NCI-H446 treated with DMSO at 0.1 percent for 48 hours (cell line): Measurements from ENCODE around the gene ZNF701.
"Not testable (repeated sequence)": the region's sequence is repeated elsewhere in the genome, so short reads cannot be mapped to it uniquely, and the experiment has no call there.

Experiments used
- DNase-seq: peaks from one replicate; lab custom pipeline; 2025; lab: John Stamatoyannopoulos, UW

Gene ZNF701

DNA sequence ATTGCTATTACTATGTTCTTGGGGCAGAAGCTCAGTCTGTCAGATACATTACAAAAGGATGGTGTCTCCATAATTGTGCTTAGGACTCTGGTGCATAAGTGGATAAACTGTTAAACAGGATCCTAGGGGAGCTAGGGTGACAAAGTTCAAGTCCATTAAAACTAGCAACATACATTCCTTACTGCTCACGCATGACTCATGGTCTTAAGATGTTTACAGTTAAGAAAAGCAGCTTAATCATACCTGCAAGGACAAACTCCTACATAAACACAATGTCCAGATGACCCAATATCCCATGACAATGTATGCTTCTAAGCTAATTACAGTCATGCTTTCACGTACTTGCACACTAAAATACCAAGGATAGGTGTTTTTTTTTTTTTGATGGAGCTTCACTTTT lies 3.5 kb upstream of the ZNF701 start:
- DNase-seq = no peak

DNA sequence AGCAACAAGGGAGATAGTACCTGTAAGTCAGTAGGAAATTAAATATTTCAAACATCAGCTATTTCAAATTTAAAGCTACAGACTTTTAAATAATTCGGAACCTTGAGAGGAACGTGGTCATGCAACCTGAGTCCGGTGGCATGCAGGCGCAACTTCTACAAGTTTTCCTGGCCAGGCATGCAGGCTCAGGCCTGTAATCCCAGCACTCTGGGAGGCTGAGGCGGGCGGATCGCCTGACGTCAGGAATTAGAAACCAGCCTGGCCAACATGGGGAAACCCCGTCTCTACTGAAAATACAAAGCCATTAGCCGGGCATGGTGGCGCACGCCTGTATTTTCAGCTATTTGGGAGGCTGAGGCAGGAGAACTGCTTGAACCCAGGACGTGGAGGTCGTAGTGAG lies 2.2 kb upstream of the ZNF701 start:
- DNase-seq = no peak

DNA sequence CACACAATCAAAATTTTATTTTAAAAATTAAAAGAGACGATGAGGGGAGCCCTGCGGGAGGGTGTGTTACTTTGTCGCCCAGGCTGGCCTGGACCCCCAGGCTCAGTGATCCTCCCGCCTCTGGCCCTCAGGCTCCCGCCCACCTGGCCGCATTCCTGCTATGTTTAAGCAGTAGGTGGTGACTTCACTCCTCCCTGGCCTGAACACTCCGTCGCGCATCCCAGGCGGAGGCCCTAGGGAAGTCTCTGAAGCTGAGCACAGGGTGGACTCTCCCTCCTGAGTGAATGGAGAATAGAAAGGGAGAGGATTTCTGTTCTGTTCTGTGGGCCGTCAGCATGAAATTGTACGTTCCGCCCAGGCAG lies 468 bp upstream of the ZNF701 start:
- not testable (repeated sequence) for DNase-seq

DNA sequence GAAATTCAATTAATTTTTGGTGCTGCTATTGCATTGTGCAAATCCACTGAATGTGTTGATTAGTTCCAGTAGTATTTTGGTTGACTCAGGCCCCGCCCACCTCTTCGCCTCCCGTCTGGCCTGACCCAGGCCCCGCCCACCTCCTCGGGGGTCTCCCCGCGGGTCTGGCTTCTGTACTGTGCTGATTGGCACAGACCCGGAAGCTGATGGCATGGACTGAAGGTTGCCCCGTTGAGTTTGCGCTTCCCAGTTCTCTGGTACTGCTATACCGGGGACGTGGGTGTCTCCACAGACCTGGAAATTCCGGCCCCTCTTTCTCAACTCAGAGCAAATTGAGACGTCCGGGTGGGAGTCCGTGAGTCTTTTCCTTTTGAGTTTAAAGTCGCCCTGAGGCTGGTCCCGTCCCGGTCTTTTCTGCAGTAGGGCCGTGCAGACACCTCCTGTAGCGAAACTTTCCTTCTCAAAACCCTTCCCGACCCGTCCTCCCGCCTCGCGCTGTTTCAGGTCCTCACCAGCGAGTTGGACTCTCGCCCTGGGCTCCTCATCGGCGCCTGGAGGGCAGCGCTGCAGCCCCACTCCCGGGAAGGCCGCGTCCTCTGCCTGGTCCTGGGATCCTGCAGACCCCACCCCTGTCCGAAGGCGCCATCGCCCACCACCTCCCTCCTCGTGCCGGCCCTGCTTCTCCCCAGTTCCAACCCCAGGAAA lies 14.8 kb downstream of the ZNF701 start:
- DNase-seq = no peak

DNA sequence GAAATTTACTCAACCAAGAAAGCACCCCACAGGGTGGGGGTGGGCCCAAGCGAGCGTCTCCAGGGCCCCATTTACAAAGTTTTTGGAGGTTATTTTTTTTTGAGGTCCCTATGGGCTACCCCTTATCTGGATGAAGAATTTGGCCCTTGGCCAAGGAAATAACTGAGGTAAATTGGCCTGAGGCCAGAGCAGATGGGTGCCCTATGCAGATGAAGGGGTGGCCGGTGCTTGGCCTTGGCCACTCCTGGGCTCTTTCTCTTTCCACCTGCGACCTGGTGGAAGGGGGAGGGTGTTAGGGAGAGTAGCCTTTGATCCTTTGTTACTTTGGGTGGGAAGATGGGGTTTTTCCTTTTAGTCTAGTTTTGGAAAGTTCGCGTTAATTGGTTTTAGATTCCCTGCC lies 15.5 kb downstream of the ZNF701 start:
- no peak for DNase-seq

DNA sequence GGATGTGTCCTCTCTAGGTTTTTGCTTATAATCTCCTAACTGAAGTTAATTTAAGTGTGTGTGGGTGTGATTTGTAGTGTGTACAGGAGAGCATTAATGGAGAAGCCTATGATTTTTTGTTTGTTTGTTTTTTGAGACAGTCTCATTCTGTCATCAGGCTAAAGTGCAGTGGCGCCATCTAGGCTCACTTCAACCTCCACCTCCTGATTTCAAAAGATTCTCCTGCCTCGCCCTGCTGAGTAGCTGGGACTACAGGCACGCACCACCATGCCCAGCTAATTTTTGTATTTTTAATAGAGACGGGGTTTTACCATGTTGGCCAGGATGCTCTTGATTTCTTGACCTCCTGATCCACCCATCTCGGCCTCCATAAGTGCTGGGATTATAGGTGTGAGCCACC lies 20.6 kb downstream of the ZNF701 start:
- no peak for DNase-seq

DNA sequence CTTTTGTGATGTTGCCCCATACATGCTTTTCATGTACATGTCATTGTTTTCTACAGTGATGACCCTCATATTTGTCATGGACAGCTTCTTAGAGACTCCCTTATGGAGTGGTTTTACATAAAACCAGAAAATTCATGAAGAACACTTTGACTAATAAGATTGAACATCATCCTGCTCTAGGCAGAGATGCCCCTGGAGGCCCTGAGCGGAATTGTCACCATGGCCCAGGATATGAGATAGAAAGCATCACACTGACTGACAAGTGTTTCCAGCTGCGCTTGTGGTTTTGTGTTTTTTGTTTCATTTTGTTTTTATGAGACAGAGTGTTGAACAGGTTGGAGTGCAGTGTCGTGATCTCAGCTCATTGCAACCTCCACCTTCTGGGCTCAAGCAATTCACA lies 22.2 kb downstream of the ZNF701 start:
- DNase-seq = no peak

DNA sequence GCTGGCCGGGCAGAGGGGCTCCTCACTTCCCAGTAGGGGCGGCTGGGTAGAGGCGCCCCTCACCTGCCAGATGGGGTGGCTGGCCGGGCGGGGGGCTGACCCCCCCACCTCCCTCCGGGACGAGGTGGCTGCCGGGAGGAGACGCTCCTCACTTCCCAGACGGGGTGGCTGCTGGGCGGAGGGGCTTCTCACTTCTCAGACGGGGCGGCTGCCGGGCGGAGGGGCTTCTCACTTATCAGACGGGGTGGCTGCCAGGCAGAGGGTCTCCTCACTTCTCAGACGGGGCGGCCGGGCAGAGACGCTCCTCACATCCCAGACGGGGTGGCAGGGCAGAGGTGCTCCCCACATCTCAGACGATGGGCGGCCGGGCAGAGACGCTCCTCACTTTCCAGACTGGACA lies 23.4 kb downstream of the ZNF701 start:
- not testable (repeated sequence) for DNase-seq

DNA sequence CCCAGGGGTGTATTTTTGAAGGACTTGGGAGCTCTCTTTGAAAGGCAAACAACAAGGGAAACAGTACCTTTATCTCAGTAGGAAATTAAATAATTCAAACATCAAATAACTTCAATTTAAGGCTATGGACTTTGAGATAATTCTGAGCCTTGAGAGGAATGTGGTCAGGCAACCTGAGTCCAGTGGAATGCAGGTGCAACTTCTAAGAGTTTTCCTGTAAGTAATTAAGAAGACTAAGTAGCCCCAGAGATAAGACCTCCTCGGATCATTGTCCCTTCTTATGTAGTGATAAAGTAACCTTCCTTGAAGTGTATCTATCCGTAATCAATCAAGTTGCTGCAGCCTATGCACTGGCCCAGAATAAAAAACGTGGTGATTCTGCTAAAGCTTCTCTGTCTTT lies 29.2 kb downstream of the ZNF701 start:
- no peak for DNase-seq

DNA sequence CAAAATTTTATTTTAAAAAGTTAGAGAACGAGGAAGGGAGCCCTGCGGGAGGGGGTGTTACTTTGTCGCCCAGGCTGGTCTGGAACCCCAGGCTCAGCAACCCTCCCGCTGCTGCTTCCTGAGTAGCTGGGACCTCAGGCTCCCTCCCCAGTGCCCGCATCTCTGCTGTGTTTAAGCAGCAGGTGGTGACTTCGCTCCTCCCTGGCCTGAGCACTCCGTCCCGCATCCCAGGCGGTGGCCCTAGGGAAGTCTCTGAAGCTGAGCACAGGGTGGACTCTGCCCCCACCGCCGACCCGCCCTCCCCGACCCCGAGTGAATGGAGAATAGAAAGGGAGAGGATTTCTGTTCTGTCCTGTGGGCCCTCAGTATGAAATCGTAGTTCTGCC lies 30.5 kb downstream of the ZNF701 start:
- DNase-seq = no peak

DNA sequence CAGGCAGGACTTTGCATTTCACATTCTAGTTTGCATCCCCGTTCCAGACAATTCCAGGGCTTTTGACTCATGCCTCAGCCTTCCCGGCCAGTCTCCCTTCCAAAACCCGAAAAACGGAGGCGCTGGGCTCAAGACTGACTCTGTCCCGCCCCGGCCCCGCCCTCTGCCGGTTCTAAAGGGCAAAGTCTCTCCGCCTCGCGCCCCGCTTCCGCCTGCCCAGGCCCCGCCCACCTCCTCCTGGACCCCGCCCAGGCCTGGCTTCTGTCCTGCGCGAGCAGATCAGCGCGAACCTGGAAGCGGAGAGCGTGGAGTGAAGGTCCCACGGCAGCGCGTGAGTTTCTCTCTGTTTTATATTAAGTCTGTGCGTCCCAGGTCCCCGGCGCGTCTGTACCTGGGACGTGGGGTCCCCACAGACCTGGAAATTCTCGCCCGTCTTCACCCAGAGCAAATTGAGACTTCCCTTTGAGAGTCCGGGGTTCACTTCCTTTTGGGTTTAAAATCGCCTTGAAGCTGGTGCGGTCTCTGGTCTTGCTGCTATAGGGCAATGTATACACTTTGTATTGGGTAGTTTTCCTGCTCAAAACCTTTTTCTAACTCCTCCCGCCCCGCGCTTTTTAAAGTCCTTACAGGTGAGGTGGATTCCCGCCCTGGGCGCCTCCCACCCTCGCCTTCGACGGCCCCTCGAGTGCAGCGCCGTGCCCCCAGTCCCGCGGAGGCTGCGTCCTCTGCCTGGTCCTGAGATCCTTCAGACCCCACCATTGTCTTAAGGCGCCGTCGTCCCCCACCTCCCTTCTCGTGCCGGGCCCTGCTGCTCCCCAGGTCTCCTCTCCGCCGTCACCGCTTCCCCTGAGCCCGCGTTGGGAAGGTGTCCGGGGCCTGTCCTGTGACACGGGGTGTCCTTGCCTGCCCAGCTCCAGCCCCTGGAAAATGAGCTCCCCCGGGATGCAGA lies 31.2 kb downstream of the ZNF701 start:
- no peak for DNase-seq

DNA sequence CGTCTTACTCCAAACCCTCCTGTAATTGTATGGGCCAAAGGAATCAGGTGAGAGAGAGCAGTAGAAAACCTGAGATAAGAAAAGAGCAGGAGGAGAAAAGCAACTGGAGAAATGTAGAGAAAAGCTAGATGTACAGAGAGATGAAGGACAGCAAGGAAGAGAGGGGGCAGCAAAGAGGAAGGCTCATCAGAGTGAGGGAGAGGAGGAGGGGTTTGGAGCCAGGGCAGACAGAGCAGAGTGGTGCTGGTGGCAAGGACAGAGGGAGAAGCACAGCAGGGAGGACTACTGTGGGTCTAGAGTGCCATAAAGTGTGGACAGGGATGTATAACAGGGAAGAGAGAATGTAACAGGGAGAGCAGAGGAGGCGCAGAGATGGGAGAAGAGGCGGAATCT lies 31.9 kb downstream of the ZNF701 start:
- not testable (repeated sequence) for DNase-seq

DNA sequence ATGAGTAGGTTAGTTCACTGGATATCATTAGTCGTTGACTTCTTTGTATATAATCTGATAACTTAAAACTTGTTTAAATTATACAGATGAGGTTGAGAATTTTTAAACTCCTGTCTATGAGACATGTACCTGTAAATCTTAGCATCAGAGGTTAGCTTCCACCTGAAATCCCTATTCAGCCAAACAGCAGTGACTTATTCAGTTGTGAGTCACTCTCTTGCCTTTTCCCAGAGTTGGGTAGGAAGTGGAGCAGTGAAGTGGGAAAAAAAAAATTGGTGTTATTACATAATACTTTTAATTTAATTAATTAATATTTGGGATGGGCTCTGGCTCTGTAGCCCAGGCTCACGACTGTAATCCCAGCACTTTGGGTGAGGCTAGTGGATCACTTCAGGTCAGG lies 32.9 kb downstream of the ZNF701 start:
- DNase-seq = no peak

DNA sequence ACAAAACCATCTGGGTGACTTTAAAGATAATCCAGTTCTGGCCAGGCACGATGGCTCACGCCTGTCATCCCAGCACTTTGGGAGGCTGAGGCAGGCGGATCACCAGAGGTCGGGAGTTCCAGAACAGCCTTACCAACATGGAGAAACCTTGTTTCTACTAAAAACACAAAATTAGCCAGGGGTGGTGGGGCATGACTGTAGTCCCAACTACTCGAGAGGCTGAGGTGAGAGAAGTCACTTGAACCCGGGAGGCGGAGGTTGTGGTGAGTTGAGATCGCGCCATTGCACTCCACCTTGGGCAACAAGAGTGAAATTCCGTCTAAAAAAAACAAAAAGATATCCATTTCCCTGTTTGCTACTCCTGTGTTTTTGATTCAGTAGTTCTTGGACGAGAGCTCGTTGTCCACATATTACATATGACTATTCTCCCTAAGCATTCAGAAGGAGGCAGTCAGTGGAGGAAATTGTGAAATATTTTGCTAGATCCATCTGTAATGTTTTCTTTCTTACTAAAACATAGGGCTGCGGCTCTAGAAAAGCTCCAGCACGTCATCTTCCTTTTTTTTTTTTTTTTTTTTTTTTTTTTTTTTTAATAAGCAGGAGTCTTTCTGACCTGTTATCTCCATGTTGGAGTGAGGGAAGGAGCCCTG lies 33.6 kb downstream of the ZNF701 start:
- DNase-seq = no peak

DNA sequence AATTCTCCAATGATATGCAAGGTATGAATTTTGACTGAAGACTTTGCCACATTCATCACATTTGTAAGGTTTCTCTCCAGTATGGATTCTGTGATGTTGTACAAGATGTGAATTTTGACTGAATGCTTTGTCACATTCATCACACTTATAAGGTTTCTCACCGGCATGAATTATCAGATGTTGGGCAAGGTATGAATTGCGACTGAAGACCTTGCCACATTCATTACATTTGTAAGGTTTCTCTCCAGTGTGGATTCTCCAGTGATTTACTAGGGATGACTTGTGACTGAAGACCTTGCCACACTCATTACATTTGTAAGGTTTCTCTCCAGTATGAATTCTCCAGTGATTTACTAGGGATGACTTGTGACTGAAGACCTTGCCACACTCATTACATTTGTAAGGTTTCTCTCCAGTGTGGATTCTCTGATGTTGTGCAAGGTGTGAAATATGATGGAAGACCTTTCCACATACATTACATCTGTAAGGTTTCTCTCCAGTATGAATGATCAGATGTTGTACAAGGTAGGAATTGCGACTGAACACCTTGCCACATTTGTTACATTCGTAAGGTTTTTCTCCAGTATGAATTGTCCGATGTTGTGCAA lies 43.3 kb downstream of the ZNF701 start:
- DNase-seq = no peak

DNA sequence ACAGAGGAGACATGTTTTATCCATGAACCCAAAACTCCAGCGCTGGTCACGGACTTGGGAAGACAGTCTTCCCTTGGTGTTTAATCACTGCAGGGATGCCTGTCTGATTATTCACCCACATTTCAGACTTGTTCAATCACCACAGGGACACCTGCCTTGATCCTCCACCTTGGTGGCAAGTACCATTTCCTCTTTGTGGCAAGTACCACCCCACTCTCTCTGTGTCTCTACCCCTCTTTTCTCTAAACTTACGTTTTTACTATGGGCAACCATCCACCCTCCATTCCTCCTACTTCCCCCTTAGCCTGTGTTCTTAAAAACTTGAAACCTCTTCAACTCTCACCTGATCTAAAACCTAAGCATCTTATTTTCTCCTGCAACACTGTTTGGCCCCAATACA lies 51.3 kb downstream of the ZNF701 start:
- no peak for DNase-seq

DNA sequence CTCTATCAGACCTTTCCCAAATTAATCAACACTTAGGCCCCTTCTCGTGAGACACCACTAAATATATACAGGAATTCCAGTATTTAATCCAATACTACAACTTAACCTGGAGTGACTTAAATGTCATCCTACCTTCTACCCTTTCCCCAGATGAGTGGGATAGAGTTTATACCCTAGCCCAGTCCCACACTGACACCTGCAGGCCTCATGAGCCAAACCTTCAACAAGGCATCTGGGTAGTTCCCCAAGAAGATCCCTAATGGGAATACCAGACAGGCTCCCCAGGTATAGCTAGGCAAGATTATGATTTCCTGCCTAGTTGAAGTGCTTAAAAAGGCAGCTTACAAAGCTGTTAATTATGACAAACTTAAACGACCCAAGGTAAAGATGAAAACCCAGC lies 52.2 kb downstream of the ZNF701 start:
- no peak for DNase-seq

DNA sequence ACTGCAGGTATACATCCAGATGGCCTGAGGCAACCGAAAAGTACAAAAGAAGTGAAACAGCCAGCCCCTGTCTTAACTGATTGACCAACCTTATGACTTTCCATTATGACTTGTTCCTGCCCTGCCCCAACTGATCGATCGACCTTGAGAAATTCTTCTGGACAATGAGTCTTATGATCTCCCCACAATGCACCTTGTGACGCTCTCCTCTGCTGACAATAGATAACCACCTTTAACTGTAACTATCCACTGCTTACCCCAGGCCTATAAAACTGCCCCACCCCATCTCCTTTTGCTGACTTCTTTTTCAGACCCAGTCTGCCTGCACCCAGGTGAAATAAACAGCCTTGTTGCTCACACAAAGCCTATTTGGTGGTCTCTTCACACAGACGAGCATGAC lies 56.8 kb downstream of the ZNF701 start:
- DNase-seq = no peak

DNA sequence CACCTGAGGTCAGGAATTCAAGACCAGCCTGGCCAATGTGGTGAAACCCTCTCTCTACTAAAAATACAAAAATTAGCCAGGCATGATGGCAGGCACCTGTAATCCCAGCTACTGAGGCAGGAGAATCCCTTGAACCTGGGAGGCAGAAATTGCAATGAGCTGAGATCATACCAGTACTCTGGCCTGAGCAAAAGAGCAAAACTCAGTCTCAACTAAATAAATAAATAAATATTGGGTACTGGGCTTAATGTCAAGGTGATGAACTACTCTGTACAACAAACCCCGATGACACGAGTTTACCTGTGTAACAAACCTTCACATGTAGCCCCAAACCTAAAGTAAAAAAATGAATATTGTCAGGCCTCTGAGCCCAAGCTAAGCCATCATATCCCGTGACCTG lies 57.4 kb downstream of the ZNF701 start:
- not testable (repeated sequence) for DNase-seq

DNA sequence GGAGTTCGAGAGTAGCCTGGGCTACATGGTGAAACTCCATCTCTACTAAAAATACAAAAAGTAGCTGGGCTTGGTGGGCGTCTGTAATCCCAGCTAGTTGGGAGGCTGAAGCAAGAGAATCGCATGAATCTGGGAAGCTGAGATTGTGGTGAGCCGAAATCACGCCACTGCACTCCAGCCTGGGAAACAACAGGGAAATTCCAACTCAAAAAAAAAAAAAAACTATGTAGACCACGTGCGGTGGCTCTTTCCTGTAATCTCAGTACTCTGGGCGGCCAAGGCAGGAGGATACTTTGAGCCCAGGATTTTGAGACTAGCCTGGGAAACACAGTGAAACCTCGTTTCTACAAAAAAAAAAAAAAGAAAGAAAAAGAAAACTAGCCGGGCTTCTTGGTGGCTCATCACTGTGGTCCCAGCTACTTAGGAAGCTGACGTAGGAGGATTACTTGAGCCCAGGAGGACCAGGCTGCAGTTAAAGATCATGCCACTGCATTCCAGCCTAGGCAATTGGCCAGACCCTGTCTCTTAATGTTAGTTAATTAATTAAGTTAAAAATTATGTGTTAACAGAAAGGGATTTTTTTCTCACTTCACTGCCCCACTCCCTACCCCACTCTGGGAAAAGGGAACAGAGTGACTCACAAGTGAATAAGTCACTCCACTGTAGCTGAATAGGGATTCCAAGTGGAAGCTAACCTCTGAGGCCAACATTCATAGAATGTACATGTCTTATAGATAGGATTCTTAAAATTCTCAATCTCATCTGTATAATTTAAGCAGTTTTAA lies 65.9 kb downstream of the ZNF701 start:
- no peak for DNase-seq
